ENCODE data around the gene CRYBA2. TPM values are rescaled to one million over a fixed set of nuclear protein-coding genes. Genes with fewer than 3 reads are reported as not detected.

Gene CRYBA2
- polyA plus RNA-seq, 1 donor from 2014 or later = not detected

GRCh38 chr2:219021591-219021990 lies 28.4 kb upstream of the CRYBA2 start:
- Histone ChIP-seq H3K36me3 (ENCODE audit: insufficient read depth, low read length) (no peaks in the 10 kb centered on the region), H3K4me2 (ENCODE audit: low read length) (no peak overlapping the region), H3K27ac (ENCODE audit: low read length) (no peak overlapping the region), H2AFZ (ENCODE audit: low read depth, low read length) (no peak overlapping the region), H3K9ac (ENCODE audit: low read length) (no peak overlapping the region), H3K4me3 (ENCODE audit: low read length) (no peak overlapping the region), H3K27me3 (ENCODE audit: insufficient read depth, low read depth, low read length) (no peaks in the 10 kb centered on the region), H4K20me1 (ENCODE audit: insufficient read depth) (no peaks in the 10 kb centered on the region), H3K79me2 (replicated peaks; ENCODE audit: insufficient read depth, low read length) (no peaks in the 10 kb centered on the region), H3K9me3 (ENCODE audit: low read length) (no peaks in the 10 kb centered on the region), H3F3A (ENCODE audit: insufficient read depth, low read length, poor library complexity, severe bottlenecking) (no peaks in the 10 kb centered on the region), H3K9me2 (ENCODE audit: insufficient read depth, low read length) (no peaks in the 10 kb centered on the region)
- TF ChIP-seq RAD21 (conservative IDR thresholded peaks at IDR 0.05) = no peak
- TF ChIP-seq REST (IDR thresholded peaks at IDR 0.05; ENCODE audit: borderline replicate concordance) = no peak
- TF ChIP-seq SMC3 (conservative IDR thresholded peaks at IDR 0.05; ENCODE audit: poor library complexity) = no peak
- no peak for TF ChIP-seq CTCF (IDR thresholded peaks at IDR 0.05; ENCODE audit: poor library complexity, severe bottlenecking)
- no peak for TF ChIP-seq EZH2 (IDR thresholded peaks at IDR 0.05; ENCODE audit: borderline replicate concordance, insufficient read depth, low read length, poor library complexity, severe bottlenecking)
- no peak for TF ChIP-seq TAF1 (IDR thresholded peaks at IDR 0.05; ENCODE audit: low read depth)
- TF ChIP-seq POLR2AphosphoS5 (IDR thresholded peaks at IDR 0.05) = no peak
- no peak for TF ChIP-seq EP300 (conservative IDR thresholded peaks at IDR 0.05; ENCODE audit: poor library complexity, severe bottlenecking)
- no peak for TF ChIP-seq MXI1 (conservative IDR thresholded peaks at IDR 0.05; ENCODE audit: poor library complexity, severe bottlenecking)

- no peaks in the 10 kb centered on the region for H3F3A ChIP-seq (ENCODE audit: insufficient read depth, low read length, poor library complexity, severe bottlenecking)
- H3K9me3 ChIP-seq (ENCODE audit: low read length) = no peaks in the 10 kb centered on the region
- no peaks in the 10 kb centered on the region for H3K9me2 ChIP-seq (ENCODE audit: insufficient read depth, low read length)
- H3K9ac ChIP-seq (ENCODE audit: low read length) = no peak overlapping the region
- no peak overlapping the region for H2AFZ ChIP-seq (ENCODE audit: low read depth, low read length)
- H3K79me2 ChIP-seq (replicated peaks; ENCODE audit: insufficient read depth, low read length) = no peaks in the 10 kb centered on the region
- H3K4me3 ChIP-seq (ENCODE audit: low read length) = no peak overlapping the region
- no peaks in the 10 kb centered on the region for H4K20me1 ChIP-seq (ENCODE audit: insufficient read depth)
- TF ChIP-seq EZH2 (IDR thresholded peaks at IDR 0.05; ENCODE audit: borderline replicate concordance, insufficient read depth, low read length, poor library complexity, severe bottlenecking) = no peak
- no peak for TF ChIP-seq POLR2AphosphoS5 (IDR thresholded peaks at IDR 0.05)
- TF ChIP-seq EP300 (conservative IDR thresholded peaks at IDR 0.05; ENCODE audit: poor library complexity, severe bottlenecking) = no peak
- H3K36me3 ChIP-seq (ENCODE audit: insufficient read depth, low read length) = no peaks in the 10 kb centered on the region
- no peak overlapping the region for H3K27ac ChIP-seq (ENCODE audit: low read length)
- H3K27me3 ChIP-seq (ENCODE audit: insufficient read depth, low read depth, low read length) = no peaks in the 10 kb centered on the region
- no peak overlapping the region for H3K4me2 ChIP-seq (ENCODE audit: low read length)
These were observed 27.6 kb upstream of the CRYBA2 start for GRCh38 chr2:219020604-219021365.

All from neural cell (in vitro differentiated cells).